Brain microvascular endothelial cell (primary cell): ENCODE results near the gene TTYH1.

Experiments
- DNase-seq: peaks from one replicate; pipeline ENCODE4 v3.0.0-alpha.2; 2020
- H3K27ac ChIP-seq: fragments of 250-450 bp; sonication (Bioruptor Pico); 2 replicates; pipeline ENCODE4 v1.5.1; 2020; ENCODE audit warnings: mild to moderate bottlenecking, moderate library complexity
- H3K27me3 ChIP-seq: fragments of 250-450 bp; sonication (Bioruptor Pico); replicated peaks from 2 replicates; pipeline ENCODE4 v1.5.1; 2020; ENCODE audit warnings: mild to moderate bottlenecking
- H3K36me3 ChIP-seq: fragments of 250-450 bp; sonication (Bioruptor Pico); replicated peaks from 2 replicates; pipeline ENCODE4 v1.5.1; 2020; ENCODE audit warnings: mild to moderate bottlenecking
- H3K4me3 ChIP-seq: 2 replicates; pipeline ENCODE4 v1.5.1; 2011; ENCODE audit warnings: low read depth, mild to moderate bottlenecking, control low read depth, low read length, moderate library complexity
- CTCF ChIP-seq: IDR thresholded peaks from 2 replicates; pipeline ENCODE4 v1.5.1; 2011; ENCODE audit warnings: low read depth, mild to moderate bottlenecking, moderate library complexity, low read length, control low read depth, inconsistent platforms; ENCODE audit errors: missing control alignments
- in situ Hi-C: cut with HindIII; loops from 2 replicates; pipeline ENCODE4 v1.10.0; 2017; ENCODE audit warnings: low sequenced_read_pairs, low pct_ligation_motif_present

Gene TTYH1

GRCh38 chr19:54424660-54425381 lies 9.6 kb downstream of the TTYH1 start:
- no peak overlapping the region for H3K27ac ChIP-seq
- in situ Hi-C loops = no loop called here
- no peak for TF ChIP-seq CTCF
- H3K36me3 ChIP-seq = no peaks in the 10 kb centered on the region
- peaks cover 2% of the 10 kb centered on the region for H3K27me3 ChIP-seq
- DNase-seq = no peak
- H3K4me3 ChIP-seq = no peak overlapping the region

GRCh38 chr19:54425382-54425723 lies 10.1 kb downstream of the TTYH1 start:
- Histone ChIP-seq H3K4me3 (no peak overlapping the region), H3K36me3 (no peaks in the 10 kb centered on the region), H3K27me3 (peaks cover 2% of the 10 kb centered on the region), H3K27ac (no peak overlapping the region)
- no peak for DNase-seq
- TF ChIP-seq CTCF = no peak
- in situ Hi-C loops = no loop called here

- Histone ChIP-seq H3K27ac (no peak overlapping the region), H3K36me3 (no peaks in the 10 kb centered on the region), H3K27me3 (no peaks in the 10 kb centered on the region), H3K4me3 (no peak overlapping the region)
- in situ Hi-C loops = no loop called here
- no peak for DNase-seq
- no peak for TF ChIP-seq CTCF
Measured at GRCh38 chr19:54426291-54426931, 11.1 kb downstream of the TTYH1 start.

- in situ Hi-C loops = no loop called here
- TF ChIP-seq CTCF = no peak
- Histone ChIP-seq H3K27ac (no peak overlapping the region), H3K36me3 (no peaks in the 10 kb centered on the region), H3K27me3 (no peaks in the 10 kb centered on the region), H3K4me3 (no peak overlapping the region)
- no peak for DNase-seq
Measured at GRCh38 chr19:54427586-54427985, 12.3 kb downstream of the TTYH1 start.

GRCh38 chr19:54428323-54429175 lies 13.3 kb downstream of the TTYH1 start:
- no peak for TF ChIP-seq CTCF

More at GRCh38 chr19:54428323-54429175, 13.3 kb downstream of the TTYH1 start:
- no peaks in the 10 kb centered on the region for H3K36me3 ChIP-seq
- no peaks in the 10 kb centered on the region for H3K27me3 ChIP-seq
- H3K4me3 ChIP-seq = no peak overlapping the region
- in situ Hi-C loops = no loop called here
- H3K27ac ChIP-seq = no peak overlapping the region
- no peak for DNase-seq
